ENCODE measurements around the gene SUPT20HL2. TPM values are rescaled to one million over a fixed set of nuclear protein-coding genes. Genes with fewer than 3 reads are reported as not detected.

Gene SUPT20HL2
- total RNA-seq, 1 experiment from 2014 or later: not detected

DNA sequence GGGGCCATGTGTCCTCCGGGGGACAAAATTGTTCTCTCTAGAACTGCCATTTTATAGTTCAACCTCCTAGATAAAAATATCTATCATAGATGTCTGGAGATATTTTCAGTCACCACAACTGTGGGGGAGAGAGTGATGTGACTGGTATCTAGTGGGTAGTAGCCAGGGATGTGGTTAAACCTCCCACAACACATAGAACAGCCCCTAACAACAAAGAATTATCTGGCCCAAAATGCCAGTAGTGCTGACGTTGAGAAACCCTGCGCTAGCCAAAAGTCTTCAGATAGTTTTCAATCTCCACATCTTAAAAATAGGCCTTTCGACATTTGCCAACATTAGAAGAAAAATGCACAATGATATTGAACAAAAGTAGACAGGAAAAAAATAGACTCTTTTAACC, 19.0 kb upstream of the SUPT20HL2 start:
- TF ChIP-seq, protein P1, sequence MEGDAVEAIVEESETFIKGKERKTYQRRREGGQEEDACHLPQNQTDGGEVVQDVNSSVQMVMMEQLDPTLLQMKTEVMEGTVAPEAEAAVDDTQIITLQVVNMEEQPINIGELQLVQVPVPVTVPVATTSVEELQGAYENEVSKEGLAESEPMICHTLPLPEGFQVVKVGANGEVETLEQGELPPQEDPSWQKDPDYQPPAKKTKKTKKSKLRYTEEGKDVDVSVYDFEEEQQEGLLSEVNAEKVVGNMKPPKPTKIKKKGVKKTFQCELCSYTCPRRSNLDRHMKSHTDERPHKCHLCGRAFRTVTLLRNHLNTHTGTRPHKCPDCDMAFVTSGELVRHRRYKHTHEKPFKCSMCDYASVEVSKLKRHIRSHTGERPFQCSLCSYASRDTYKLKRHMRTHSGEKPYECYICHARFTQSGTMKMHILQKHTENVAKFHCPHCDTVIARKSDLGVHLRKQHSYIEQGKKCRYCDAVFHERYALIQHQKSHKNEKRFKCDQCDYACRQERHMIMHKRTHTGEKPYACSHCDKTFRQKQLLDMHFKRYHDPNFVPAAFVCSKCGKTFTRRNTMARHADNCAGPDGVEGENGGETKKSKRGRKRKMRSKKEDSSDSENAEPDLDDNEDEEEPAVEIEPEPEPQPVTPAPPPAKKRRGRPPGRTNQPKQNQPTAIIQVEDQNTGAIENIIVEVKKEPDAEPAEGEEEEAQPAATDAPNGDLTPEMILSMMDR (conservative IDR thresholded peaks at IDR 0.05): no peak
- no peak overlapping the region; a peak in 1 of 7 replicates for H3K27ac Mint-ChIP-seq

More for the DNA sequence above, 19.0 kb upstream of the SUPT20HL2 start:
- peaks cover 0 to 3% of the 10 kb centered on the region in 2 experiments; a peak in 2 of 5 replicates for H3K9me3 Mint-ChIP-seq
- H2BK15ac ChIP-seq (ENCODE audit: low read depth, low read length): no peak overlapping the region
- H3K27me3 Mint-ChIP-seq (ENCODE audit: low read depth): no peaks in the 10 kb centered on the region; the same call in 1 of the 2 replicates
- H3K4me1 ChIP-seq (ENCODE audit: insufficient read depth, low read length): no peaks in the 10 kb centered on the region
- no peak overlapping the region for H3T11ph ChIP-seq (ENCODE audit: low read length)
- H2BK5ac ChIP-seq (ENCODE audit: insufficient read length, low read length): no peak overlapping the region
- H2BK20ac ChIP-seq (ENCODE audit: low read depth, low read length, poor library complexity, severe bottlenecking): no peak overlapping the region
- no peak overlapping the region for H3K4me3 Mint-ChIP-seq
- WGBS (ENCODE audit: extremely low coverage, insufficient read length, low lambda C conversion rate): no CpG with 5 or more reads among the region's 4 CpGs
- H3K79me1 ChIP-seq (ENCODE audit: insufficient read depth, low read depth, low read length, poor library complexity, severe bottlenecking): no peaks in the 10 kb centered on the region
- H3K27ac ChIP-seq (ENCODE audit: insufficient read length, low read depth, low read length): no peak overlapping the region
- no peak overlapping the region for H2AFZ ChIP-seq (ENCODE audit: low read length)
- H4K8ac ChIP-seq (replicated peaks; ENCODE audit: insufficient read length, low read depth, low read length): no peak overlapping the region
- no peak overlapping the region for H3K14ac ChIP-seq (ENCODE audit: insufficient read depth, low read length)
- no peaks in the 10 kb centered on the region for H3K27me3 ChIP-seq (ENCODE audit: insufficient read depth, low read length)
- no peak overlapping the region for H2AK5ac ChIP-seq (ENCODE audit: insufficient read length, low read length)
- H3K23ac ChIP-seq (ENCODE audit: insufficient read length, low read depth, low read length): no peak overlapping the region
- H3K18ac ChIP-seq (ENCODE audit: insufficient read length, low read depth, low read length): no peak overlapping the region
- H3K9me3 ChIP-seq (ENCODE audit: control insufficient read depth, low read depth, low read length): no peaks in the 10 kb centered on the region
- no peak overlapping the region for H4K5ac ChIP-seq (ENCODE audit: insufficient read length, low read depth, low read length)
- H4K20me1 ChIP-seq (ENCODE audit: control insufficient read depth, insufficient read depth, insufficient read length): no peaks in the 10 kb centered on the region
- H3K56ac ChIP-seq (ENCODE audit: insufficient read length, low read depth, low read length): no peak overlapping the region
- H3K9ac ChIP-seq (ENCODE audit: extremely low read depth, insufficient read length, low read length): no peak overlapping the region
- H3K4me2 ChIP-seq (ENCODE audit: insufficient read depth, insufficient read length, low read length): no peak overlapping the region
- H3K23me2 ChIP-seq (ENCODE audit: insufficient read length, low read depth, low read length, poor library complexity, severe bottlenecking): no peaks in the 10 kb centered on the region
- no peaks in the 10 kb centered on the region for H3K79me2 ChIP-seq (ENCODE audit: insufficient read depth, low read length)
- peaks cover 0 to 1% (median 0%) of the 10 kb centered on the region in 3 experiments; a peak in 1 of 7 replicates for H3K36me3 Mint-ChIP-seq (ENCODE audit: insufficient read depth in 1 of 3, low read depth in 3 of 3)
- H3K4me1 Mint-ChIP-seq: no peaks in the 10 kb centered on the region
- no peak for DNase-seq
- no peak overlapping the region for H4K91ac ChIP-seq (ENCODE audit: insufficient read length, low read depth, low read length)
- no peak overlapping the region for H2BK120ac ChIP-seq (ENCODE audit: low read depth, low read length, poor library complexity, severe bottlenecking)
- H2BK12ac ChIP-seq (ENCODE audit: insufficient read length, low read depth, low read length): no peak overlapping the region
- H3K4ac ChIP-seq (ENCODE audit: low read depth, low read length): no peak overlapping the region
